Spleen (tissue), 11 donors: Measurements from ENCODE around the gene PTBP2. TPM values are rescaled to one million over a fixed set of nuclear protein-coding genes. Genes with fewer than 3 reads are reported as not detected.

Experiments used
- DNase-seq: peaks from one replicate; pipeline ENCODE4 v3.0.0-alpha.2; 2020
- H3K27ac ChIP-seq, 8 donors: fragments of 200-600 bp; sonication (generic) in 7 of 8; 1 replicate in 4 of 8; 2 replicates in 4 of 8; pipeline versions ENCODE4 v1.5.0 to v1.8.0; 2016 to 2021; ENCODE audit warnings: inconsistent platforms in 4 of 8, mild to moderate bottlenecking in 4 of 8, moderate library complexity in 1 of 8
- H3K27me3 ChIP-seq, 7 donors: fragments of 200-600 bp; sonication (generic) in 6 of 7; replicated peaks in 1 of 7; 1 replicate in 4 of 7; 2 replicates in 3 of 7; pipeline versions ENCODE4 v1.5.0 to v1.8.0; 2016 to 2021; ENCODE audit warnings: inconsistent platforms in 3 of 7, mild to moderate bottlenecking in 1 of 7
- H3K36me3 ChIP-seq, 6 donors: fragments of 200-600 bp; sonication (generic) in 5 of 6; 1 replicate in 4 of 6; 2 replicates in 2 of 6; pipeline versions ENCODE4 v1.5.0 to v1.8.0; 2016 to 2021; ENCODE audit warnings: inconsistent platforms in 2 of 6
- H3K4me1 ChIP-seq, 6 donors: fragments of 200-600 bp; sonication (generic) in 5 of 6; 1 replicate in 3 of 6; 2 replicates in 3 of 6; pipeline versions ENCODE4 v1.5.0 to v1.8.0; 2016 to 2021; ENCODE audit warnings: inconsistent platforms in 3 of 6
- H3K4me3 ChIP-seq, 8 donors: fragments of 200-600 bp; sonication (generic) in 7 of 8; 1 replicate in 4 of 8; 2 replicates in 4 of 8; pipeline versions ENCODE4 v1.5.0 to v1.8.0; 2016 to 2021; ENCODE audit warnings: inconsistent platforms in 4 of 8, mild to moderate bottlenecking in 4 of 8, moderate library complexity in 2 of 8
- H3K9me3 ChIP-seq, 8 donors: fragments of 200-600 bp; sonication (generic) in 7 of 8; 1 replicate in 4 of 8; 2 replicates in 4 of 8; pipeline versions ENCODE4 v1.5.0 to v1.8.0; 2016 to 2021; ENCODE audit warnings: inconsistent platforms in 4 of 8
- POLR2A ChIP-seq, 3 donors: fragments of 450-650 bp; IDR thresholded peaks; one replicate each; pipeline ENCODE4 v1.5.1; 2017; ENCODE audit warnings: antibody characterized with exemption in 3 of 3, mild to moderate bottlenecking in 1 of 3
- POLR2AphosphoS5 ChIP-seq, 3 donors: sonication (generic); formaldehyde crosslinking; IDR thresholded peaks; one replicate each; pipeline ENCODE4 v1.5.1; 2017; ENCODE audit warnings: antibody characterized with exemption in 3 of 3
- WGBS, 5 donors: extraction: QIAGEN DNeasy Blood & Tissue Kit in 3 of 5; methylation state at CpG; one replicate each; pipeline versions ENCODE4 v1.1.5 to v1.1.7; 2013 to 2018; 5-methylcytosine and 5-hydroxymethylcytosine counted together
- intact Hi-C: fragments of 100-400 bp; cut with DNase I; formaldehyde crosslinking; loops from one replicate; pipeline ENCODE4 v1.15.0; 2023; ENCODE audit warnings: low total_unique reads
- polyA plus RNA-seq, 3 donors: library from polyadenylated mRNA; stranded (reverse); fragments of 200-250 nt; gene quantifications; one replicate each; pipeline ENCODE4 v1.2.1, GENCODE V29; 2013
- total RNA-seq, 7 donors: library from RNA; depleted of rRNA in 3 of 7; stranded (reverse); fragments of >200 nt in 3 of 7; fragmentation: NEBNext Ultra II Directional in 4 of 7; extraction: Animal tissue kit (Norgen Biotek cat#: 25700) in 4 of 7; gene quantifications; one replicate each; pipeline versions ENCODE4 v1.1.0 to v1.2.1, GENCODE V29; 2016 to 2021
- TF ChIP-seq, protein P1 (sequence below), 11 experiments: fragments of 200-600 bp in 7 of 11; fragments of 450-650 bp in 4 of 11; sonication (generic) in 4 of 11; IDR thresholded peaks in 8 of 11; conservative IDR thresholded peaks in 3 of 11; 1 replicate in 7 of 11; 2 replicates in 4 of 11; pipeline versions ENCODE4 v1.4.0 to v1.8.0; 2016 to 2021; ENCODE audit warnings: antibody characterized with exemption in 11 of 11, inconsistent platforms in 4 of 11, mild to moderate bottlenecking in 1 of 11
- donor health status: healthy with polysubstance abuse.
- donor health status: DM: no; HTN: no; CAD: no; lungs with moderate emphysema.
- donor health status: DM: no; HTN: no; CAD: no.
- donor health status: Bipolar disorder and iron deficiency.
- donor health status: healthy.
- donor health status: DM: no; HTN: no; CAD: no.
- donor health status: DM: yes; HTN: yes; CAD: no.

PTBP2 gene
- total and polyA plus RNA-seq, 10 donors = 15.4 to 89.9 (median 25.9) TPM

GRCh38 chr1:96746440-96747420 lies 25.1 kb downstream of the PTBP2 start:
- Histone ChIP-seq H3K36me3 (peaks cover 0 to 28% (median 8%) of the 10 kb centered on the region in 6 donors), H3K27me3 (no peaks in the 10 kb centered on the region), H3K4me1 (peaks cover 0 to 60% (median 25%) of the 10 kb centered on the region in 6 donors), H3K4me3 (no peak overlapping the region), H3K9me3 (no peaks in the 10 kb centered on the region), H3K27ac (no peak overlapping the region)
- intact Hi-C loops = no loop called here
- DNase-seq = no peak
- TF ChIP-seq POLR2A (IDR thresholded peaks at IDR 0.05) = no peak
- TF ChIP-seq, protein P1, sequence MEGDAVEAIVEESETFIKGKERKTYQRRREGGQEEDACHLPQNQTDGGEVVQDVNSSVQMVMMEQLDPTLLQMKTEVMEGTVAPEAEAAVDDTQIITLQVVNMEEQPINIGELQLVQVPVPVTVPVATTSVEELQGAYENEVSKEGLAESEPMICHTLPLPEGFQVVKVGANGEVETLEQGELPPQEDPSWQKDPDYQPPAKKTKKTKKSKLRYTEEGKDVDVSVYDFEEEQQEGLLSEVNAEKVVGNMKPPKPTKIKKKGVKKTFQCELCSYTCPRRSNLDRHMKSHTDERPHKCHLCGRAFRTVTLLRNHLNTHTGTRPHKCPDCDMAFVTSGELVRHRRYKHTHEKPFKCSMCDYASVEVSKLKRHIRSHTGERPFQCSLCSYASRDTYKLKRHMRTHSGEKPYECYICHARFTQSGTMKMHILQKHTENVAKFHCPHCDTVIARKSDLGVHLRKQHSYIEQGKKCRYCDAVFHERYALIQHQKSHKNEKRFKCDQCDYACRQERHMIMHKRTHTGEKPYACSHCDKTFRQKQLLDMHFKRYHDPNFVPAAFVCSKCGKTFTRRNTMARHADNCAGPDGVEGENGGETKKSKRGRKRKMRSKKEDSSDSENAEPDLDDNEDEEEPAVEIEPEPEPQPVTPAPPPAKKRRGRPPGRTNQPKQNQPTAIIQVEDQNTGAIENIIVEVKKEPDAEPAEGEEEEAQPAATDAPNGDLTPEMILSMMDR (IDR thresholded peaks at IDR 0.05 in 8 of 11, conservative IDR thresholded peaks at IDR 0.05 in 3 of 11) = no peak
- no peak for TF ChIP-seq POLR2AphosphoS5 (IDR thresholded peaks at IDR 0.05)
- WGBS, 5 donors = 71 to 78% (median 76%) methylated on average over 7 of the region's 7 CpGs

- no peak overlapping the region for H3K4me3 ChIP-seq
- peaks cover 0 to 56% (median 22%) of the 10 kb centered on the region in 6 donors for H3K4me1 ChIP-seq
- intact Hi-C loops = no loop called here
- no peaks in the 10 kb centered on the region for H3K27me3 ChIP-seq
- H3K9me3 ChIP-seq = no peaks in the 10 kb centered on the region
- peaks cover 0 to 37% (median 13%) of the 10 kb centered on the region in 6 donors for H3K36me3 ChIP-seq
- no peak for TF ChIP-seq POLR2A (IDR thresholded peaks at IDR 0.05)
- TF ChIP-seq, protein P1 (IDR thresholded peaks at IDR 0.05 in 8 of 11, conservative IDR thresholded peaks at IDR 0.05 in 3 of 11) = no peak
- no peak for TF ChIP-seq POLR2AphosphoS5 (IDR thresholded peaks at IDR 0.05)
- WGBS, 5 donors = 96 to 98% (median 98%) methylated on average over 1 of the region's 1 CpG
- H3K27ac ChIP-seq = no peak overlapping the region
- DNase-seq = no peak
Observed at GRCh38 chr1:96747565-96747964, 26.0 kb downstream of the PTBP2 start.

GRCh38 chr1:96748078-96748477 lies 26.5 kb downstream of the PTBP2 start:
- Histone ChIP-seq H3K4me3 (no peak overlapping the region), H3K9me3 (no peaks in the 10 kb centered on the region), H3K27ac (no peak overlapping the region), H3K4me1 (peaks cover 0 to 56% (median 22%) of the 10 kb centered on the region in 6 donors), H3K27me3 (no peaks in the 10 kb centered on the region), H3K36me3 (peaks cover 2 to 38% (median 15%) of the 10 kb centered on the region in 6 donors)
- intact Hi-C loops = no loop called here
- DNase-seq = no peak
- 73 to 82% (median 76%) methylated on average over 3 of the region's 3 CpGs for WGBS, 5 donors
- TF ChIP-seq POLR2A (IDR thresholded peaks at IDR 0.05) = no peak
- TF ChIP-seq POLR2AphosphoS5 (IDR thresholded peaks at IDR 0.05) = no peak
- TF ChIP-seq, protein P1 (IDR thresholded peaks at IDR 0.05 in 8 of 11, conservative IDR thresholded peaks at IDR 0.05 in 3 of 11) = no peak

- Histone ChIP-seq H3K4me3 (no peak overlapping the region), H3K9me3 (no peaks in the 10 kb centered on the region), H3K36me3 (peaks cover 2 to 53% (median 23%) of the 10 kb centered on the region in 6 donors), H3K27ac (no peak overlapping the region), H3K4me1 (peaks cover 0 to 44% (median 22%) of the 10 kb centered on the region in 6 donors), H3K27me3 (no peaks in the 10 kb centered on the region)
- intact Hi-C loops = no loop called here
- TF ChIP-seq POLR2AphosphoS5 (IDR thresholded peaks at IDR 0.05) = no peak
- TF ChIP-seq POLR2A (IDR thresholded peaks at IDR 0.05) = no peak
- TF ChIP-seq, protein P1 (IDR thresholded peaks at IDR 0.05 in 8 of 11, conservative IDR thresholded peaks at IDR 0.05 in 3 of 11) = no peak
- no peak for DNase-seq
- WGBS, 5 donors = 77 to 81% (median 80%) methylated on average over 2 of the region's 2 CpGs
Observed at GRCh38 chr1:96749618-96750017, 28.0 kb downstream of the PTBP2 start.
